Measurements from ENCODE around the gene WDPCP. TPM values are rescaled to one million over a fixed set of nuclear protein-coding genes. Genes with fewer than 3 reads are reported as not detected.

Gene WDPCP
- total and polyA plus RNA-seq, 2 of the 8 experiments (the other 6 are each of a cell fraction or from before 2014, with no cell fraction given) = 9.3 to 25.8 TPM

DNA sequence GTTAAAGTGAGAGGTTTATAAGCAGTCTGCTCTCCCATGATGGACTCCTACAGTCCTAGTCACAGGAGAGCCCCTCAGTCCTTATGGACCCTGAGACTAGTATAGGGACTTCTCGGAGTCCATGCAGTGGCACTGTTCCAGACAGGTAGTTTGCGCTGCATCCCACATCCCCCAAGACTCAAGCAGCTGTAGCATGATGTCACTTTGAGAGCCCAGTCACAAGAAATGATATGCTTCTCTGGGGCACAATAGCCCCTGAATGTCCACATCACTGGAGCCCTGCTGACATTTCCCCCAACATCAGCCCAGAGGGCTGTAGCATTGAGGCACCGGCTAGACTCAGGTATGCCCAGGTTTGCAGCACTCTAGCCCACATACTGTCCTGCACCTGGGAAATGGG lies 317.6 kb downstream of the WDPCP start:
- DNase-seq (ENCODE audit: low read depth in 1 of 2, low spot score in 2 of 2) (no peak), FAIRE-seq (no peak)
- Histone ChIP-seq H4K8ac (ENCODE audit: extremely low read depth, insufficient read depth, low read length) (0 out of 2 replicates have a peak overlapping the region, but pooled peaks have one; percentile 43), H3K36me3 (ENCODE audit: control insufficient read depth in 2 of 4, insufficient read depth in 4 of 4, low read length in 3 of 4) (no peaks in the 10 kb centered on the region), H3K4ac (replicated peaks; ENCODE audit: insufficient read length, low read depth, low read length) (no peak overlapping the region), H3K27ac (ENCODE audit: low read depth, low read length) (no peak overlapping the region), H2BK120ac (replicated peaks; ENCODE audit: low read depth, low read length) (no peak overlapping the region), H3K56ac (replicated peaks; ENCODE audit: insufficient read length, low read depth, low read length) (no peak overlapping the region), H4K5ac (ENCODE audit: insufficient read length, low read depth, low read length) (no peak overlapping the region), H2BK20ac (ENCODE audit: low read length) (no peak overlapping the region), H2BK15ac (ENCODE audit: low read length) (no peak overlapping the region), H3K4me1 (replicated peaks in 1 of 4; ENCODE audit: control insufficient read depth in 3 of 4, insufficient read depth in 4 of 4, low read length in 3 of 4) (no peaks in the 10 kb centered on the region), H3K27me3 (replicated peaks in 1 of 4; ENCODE audit: control insufficient read depth in 3 of 4, extremely low read depth in 1 of 4, insufficient read depth in 3 of 4, low read length in 3 of 4) (no peaks in the 10 kb centered on the region), H3K9me3 (ENCODE audit: insufficient read depth in 2 of 2, low read depth in 1 of 2, low read length in 1 of 2) (peaks cover 0 to 8% of the 10 kb centered on the region in 2 experiments; a peak in 2 of 4 replicates), H4K20me1 (replicated peaks in 1 of 2; ENCODE audit: control insufficient read depth in 1 of 2, insufficient read depth in 2 of 2, low read length in 2 of 2) (no peaks in the 10 kb centered on the region), H3K79me1 (ENCODE audit: low read depth, low read length) (no peaks in the 10 kb centered on the region), H2AK5ac (ENCODE audit: low read depth, low read length) (no peak overlapping the region), H3K4me2 (ENCODE audit: insufficient read depth in 1 of 2, low read depth in 2 of 2, low read length in 2 of 2) (no peak overlapping the region), H2BK12ac (ENCODE audit: low read depth, low read length) (no peak overlapping the region), H3K18ac (ENCODE audit: extremely low read depth, low read length) (no peak overlapping the region), H3K14ac (ENCODE audit: insufficient read length) (no peak overlapping the region), H2AFZ (ENCODE audit: low read length) (no peak overlapping the region), H3K4me3 (ENCODE audit: extremely low read depth in 1 of 4, insufficient read depth in 2 of 4, low read depth in 3 of 4, low read length in 4 of 4) (no peak overlapping the region), H4K91ac (replicated peaks; ENCODE audit: insufficient read length, low read length) (no peak overlapping the region), H3K23me2 (ENCODE audit: low read depth, low read length) (no peaks in the 10 kb centered on the region), H3K79me2 (ENCODE audit: control insufficient read depth in 1 of 2, insufficient read depth in 2 of 2, low read length in 2 of 2) (peaks cover 0 to 3% of the 10 kb centered on the region in 2 experiments; a peak in 1 of 4 replicates), H3K9ac (replicated peaks in 1 of 4; ENCODE audit: extremely low read depth in 1 of 4, low read depth in 3 of 4, low read length in 3 of 4) (no peak overlapping the region), H3K23ac (ENCODE audit: insufficient read length) (no peak overlapping the region), H2BK5ac (ENCODE audit: low read depth, low read length) (no peak overlapping the region)
- WGBS, 2 experiments (ENCODE audit: extremely low coverage in 1 of 2, insufficient coverage in 1 of 2, insufficient read length in 1 of 2, insufficient replicate concordance in 2 of 2, low coverage in 1 of 2, low lambda C conversion rate in 2 of 2, missing lambda C conversion rate in 1 of 2) = 86% methylated on average over 3 of the region's 3 CpGs; no CpG with 5 or more reads in 1 of the 2 experiments
- POLR2A ChIA-PET (ENCODE audit: partially characterized antibody) = no interaction called here
- CTCF ChIA-PET (ENCODE audit: partially characterized antibody) = no interaction called here
- no peak for TF ChIP-seq TBP (IDR thresholded peaks at IDR 0.05; ENCODE audit: low read depth, low read length)
- no peak for TF ChIP-seq JUN (IDR thresholded peaks at IDR 0.05; ENCODE audit: low read depth, low read length)
- no peak for TF ChIP-seq EGR1 (IDR thresholded peaks at IDR 0.05; ENCODE audit: borderline replicate concordance, low read depth, low read length)
- no peak for TF ChIP-seq BRCA1 (IDR thresholded peaks at IDR 0.05; ENCODE audit: low read depth, low read length)
- TF ChIP-seq CHD1 (IDR thresholded peaks at IDR 0.05; ENCODE audit: low read depth, low read length) = no peak
- no peak for TF ChIP-seq CBX8 (IDR thresholded peaks at IDR 0.05; ENCODE audit: borderline replicate concordance, low read depth, low read length)
- TF ChIP-seq TEAD4 (IDR thresholded peaks at IDR 0.05; ENCODE audit: low read depth, low read length) = no peak
- TF ChIP-seq ATF3 (IDR thresholded peaks at IDR 0.05; ENCODE audit: insufficient read depth, low read depth, low read length) = no peak
- TF ChIP-seq SP1 (IDR thresholded peaks at IDR 0.05; ENCODE audit: low read depth, low read length) = no peak
- TF ChIP-seq SUZ12 (IDR thresholded peaks at IDR 0.05; ENCODE audit: low read length) = no peak
- no peak for TF ChIP-seq RNF2 (IDR thresholded peaks at IDR 0.05; ENCODE audit: borderline replicate concordance, low read depth, low read length, missing control alignments, poor library complexity, severe bottlenecking)
- no peak for TF ChIP-seq HDAC2 (IDR thresholded peaks at IDR 0.05; ENCODE audit: borderline replicate concordance in 1 of 2, low read depth in 2 of 2, low read length in 2 of 2)
- no peak for TF ChIP-seq POU5F1 (IDR thresholded peaks at IDR 0.05; ENCODE audit: low read depth, low read length)
- no peak for TF ChIP-seq FOSL1 (IDR thresholded peaks at IDR 0.05; ENCODE audit: insufficient read depth, low read depth, low read length)
